ENCODE data around the gene ESRP2.

- no peak for TF ChIP-seq CTCF (conservative IDR thresholded peaks at IDR 0.05; ENCODE audit: low read depth, low read length)
- no peak for TF ChIP-seq EZH2 (IDR thresholded peaks at IDR 0.05; ENCODE audit: borderline replicate concordance, low read depth, low read length, poor library complexity, severe bottlenecking)
Measured at GRCh38 chr16:68235887-68236136, at the start of gene ESRP2.

Data from A673 (cell line).